ENCODE results near the gene HSPA12A.

DNA sequence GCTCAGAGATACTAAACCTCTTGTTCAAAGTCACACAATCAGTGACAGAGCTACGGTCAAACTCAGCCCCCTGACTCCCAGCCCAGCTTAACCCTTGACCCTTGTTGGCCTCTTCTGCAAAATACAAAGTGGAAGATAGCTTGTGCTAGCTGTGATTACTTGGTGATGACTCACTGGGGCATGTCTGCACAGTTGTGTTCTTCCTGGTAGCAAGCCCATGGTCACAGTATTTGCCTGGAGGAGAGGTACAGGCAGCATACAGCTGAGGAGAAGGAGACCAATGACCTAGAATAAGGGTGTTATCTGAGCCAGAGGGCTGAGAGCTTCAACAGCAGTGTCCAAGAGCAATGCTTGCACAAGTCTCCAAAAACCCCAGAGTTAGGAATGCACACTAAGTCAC lies 5.7 kb upstream of the HSPA12A start:
- TF ChIP-seq POLR2A (IDR thresholded peaks at IDR 0.05) (no peak), CTCF (IDR thresholded peaks at IDR 0.05) (no peak), POLR2AphosphoS5 (IDR thresholded peaks at IDR 0.05) (no peak)

Data from prostate gland (tissue), 2 donors.